ENCODE results near the gene SLC17A8. TPM values are rescaled to one million over a fixed set of nuclear protein-coding genes. Genes with fewer than 3 reads are reported as not detected.

Gene SLC17A8
- total and polyA plus RNA-seq, 2 donors (not counting 3 experiments of a cell fraction or from before 2014, with no cell fraction given) = not detected

GRCh38 chr12:100345020-100345767 is 11.7 kb upstream of the SLC17A8 start:
- no peaks in the 10 kb centered on the region for H3K36me3 ChIP-seq (ENCODE audit: control insufficient read depth in 2 of 2, extremely low read depth in 1 of 2, insufficient read depth in 2 of 2, low read length in 2 of 2)
- no peak overlapping the region for H3K27ac ChIP-seq (ENCODE audit: insufficient read depth, low read depth, low read length)
- no peak overlapping the region for H3K4me2 ChIP-seq (ENCODE audit: insufficient read depth, low read length)
- H3K9me1 ChIP-seq (replicated peaks; ENCODE audit: control insufficient read depth, extremely low read depth, insufficient read depth, low read length) = no peaks in the 10 kb centered on the region
- DNase-seq (ENCODE audit: low read depth, low spot score) (no peak), FAIRE-seq (no peak)
- H3K9me3 ChIP-seq (replicated peaks; ENCODE audit: control insufficient read depth, insufficient read depth, low read length) = no peaks in the 10 kb centered on the region
- CTCF ChIA-PET = interaction anchor here (0.6 to 1.4 kb wide), 5 partner anchors 8 to 327 kb away, joined by 3 to 4 read pairs (median 3); no protein-coding TSS in a partner anchor
- intact Hi-C loops (cut with micrococcal nuclease) (no loop called here), dilution Hi-C loops (cut with MboI; ENCODE audit: extremely low pct_ligation_motif_present, low sequenced_read_pairs) (no loop called here)
- no peaks in the 10 kb centered on the region for H3K27me3 ChIP-seq (ENCODE audit: control insufficient read depth in 2 of 2, insufficient read depth in 2 of 2, low read length in 2 of 2)
- no peaks in the 10 kb centered on the region for H3K4me1 ChIP-seq (ENCODE audit: control insufficient read depth, extremely low read depth, insufficient read depth, low read length)
- no peak overlapping the region for H3K4me3 ChIP-seq (replicated peaks in 1 of 3; ENCODE audit: insufficient read depth in 1 of 3, low read depth in 1 of 3, low read length in 3 of 3)
- BruUV-seq (replicated peaks) = no TSS peak
- H4K20me1 ChIP-seq (replicated peaks; ENCODE audit: control insufficient read depth, extremely low read depth, insufficient read depth, low read length) = no peaks in the 10 kb centered on the region
- POLR2A ChIA-PET = no interaction called here
- no peak for TF ChIP-seq POLR2A (IDR thresholded peaks at IDR 0.05; ENCODE audit: low read depth, low read length)
- TF ChIP-seq JUN (IDR thresholded peaks at IDR 0.05; ENCODE audit: borderline replicate concordance, insufficient read depth, insufficient read length, low read depth) = no peak
- no peak for TF ChIP-seq FOS (IDR thresholded peaks at IDR 0.05; ENCODE audit: borderline replicate concordance, insufficient read depth, low read length)
- H2AFZ ChIP-seq (ENCODE audit: low read depth, low read length) = no peak overlapping the region
- no peak overlapping the region for H3K9ac ChIP-seq (replicated peaks; ENCODE audit: extremely low read depth, insufficient read depth, low read length)
- no peaks in the 10 kb centered on the region for H3K79me2 ChIP-seq (ENCODE audit: control insufficient read depth, insufficient read depth, low read length)

GRCh38 chr12:100346660-100347059 is 10.2 kb upstream of the SLC17A8 start:
- Histone ChIP-seq H3K27me3 (ENCODE audit: control insufficient read depth in 2 of 2, insufficient read depth in 2 of 2, low read length in 2 of 2) (no peaks in the 10 kb centered on the region), H3K27ac (ENCODE audit: insufficient read depth, low read depth, low read length) (no peak overlapping the region), H3K4me1 (ENCODE audit: control insufficient read depth, extremely low read depth, insufficient read depth, low read length) (no peaks in the 10 kb centered on the region), H4K20me1 (replicated peaks; ENCODE audit: control insufficient read depth, extremely low read depth, insufficient read depth, low read length) (no peaks in the 10 kb centered on the region), H3K4me2 (ENCODE audit: insufficient read depth, low read length) (no peak overlapping the region), H3K9me3 (replicated peaks; ENCODE audit: control insufficient read depth, insufficient read depth, low read length) (no peaks in the 10 kb centered on the region), H3K4me3 (replicated peaks in 1 of 3; ENCODE audit: insufficient read depth in 1 of 3, low read depth in 1 of 3, low read length in 3 of 3) (no peak overlapping the region), H3K36me3 (ENCODE audit: control insufficient read depth in 2 of 2, extremely low read depth in 1 of 2, insufficient read depth in 2 of 2, low read length in 2 of 2) (no peaks in the 10 kb centered on the region), H3K9me1 (replicated peaks; ENCODE audit: control insufficient read depth, extremely low read depth, insufficient read depth, low read length) (no peaks in the 10 kb centered on the region), H3K9ac (replicated peaks; ENCODE audit: extremely low read depth, insufficient read depth, low read length) (no peak overlapping the region), H2AFZ (ENCODE audit: low read depth, low read length) (no peak overlapping the region), H3K79me2 (ENCODE audit: control insufficient read depth, insufficient read depth, low read length) (no peaks in the 10 kb centered on the region)
- ChIA-PET CTCF (interaction anchor here (0.6 to 2.3 kb wide), 4 partner anchors 9 to 1113 kb away, joined by 3 to 12 read pairs (median 4); no protein-coding TSS in a partner anchor), POLR2A (interaction anchor here (0.6 kb wide), 1 partner anchor 14 kb away, joined by 3 read pairs; no protein-coding TSS in a partner anchor)
- TF ChIP-seq MAX (IDR thresholded peaks at IDR 0.05; ENCODE audit: insufficient read depth, insufficient read length) (no peak), POLR2AphosphoS5 (IDR thresholded peaks at IDR 0.05; ENCODE audit: insufficient read depth, low read depth, low read length) (no peak), EZH2 (IDR thresholded peaks at IDR 0.05; ENCODE audit: borderline replicate concordance, low read depth, low read length, severe bottlenecking) (no peak), GATA2 (IDR thresholded peaks at IDR 0.05; ENCODE audit: insufficient read depth, insufficient read length, low read depth, low read length) (no peak), CTCF (IDR thresholded peaks at IDR 0.05; ENCODE audit: extremely low read depth in 1 of 2, insufficient read depth in 1 of 2, low read depth in 1 of 2, low read length in 2 of 2) (no peak), FOS (IDR thresholded peaks at IDR 0.05; ENCODE audit: borderline replicate concordance, insufficient read depth, low read length) (no peak), POLR2A (IDR thresholded peaks at IDR 0.05; ENCODE audit: low read depth, low read length) (no peak), MYC (IDR thresholded peaks at IDR 0.05; ENCODE audit: low read depth, low read length) (no peak), JUN (IDR thresholded peaks at IDR 0.05; ENCODE audit: borderline replicate concordance, insufficient read depth, insufficient read length, low read depth) (no peak)
- no peak for FAIRE-seq
- dilution Hi-C loops (cut with MboI; ENCODE audit: extremely low pct_ligation_motif_present, low sequenced_read_pairs) (no loop called here), intact Hi-C loops (cut with micrococcal nuclease) (no loop called here)
- no TSS peak for BruUV-seq (replicated peaks)
- no peak for DNase-seq (ENCODE audit: low read depth, low spot score)

Data from endothelial cell of umbilical vein (primary cell).